ENCODE measurements around the gene GADD45B.

The GADD45B gene

GRCh38 chr19:2479556-2480194 is 3.7 kb downstream of the GADD45B start:
- TF ChIP-seq CTCF (IDR thresholded peaks at IDR 0.05; ENCODE audit: low read depth, low read length) = no peak
- H3K4me3 ChIP-seq (ENCODE audit: low read depth, low read length) = no peak overlapping the region

- H3K4me3 ChIP-seq (ENCODE audit: low read depth, low read length) = no peak overlapping the region
- TF ChIP-seq CTCF (IDR thresholded peaks at IDR 0.05; ENCODE audit: low read depth, low read length) = no peak
Measured at GRCh38 chr19:2481466-2481865, 5.5 kb downstream of the GADD45B start.

- no peak overlapping the region for H3K4me3 ChIP-seq (ENCODE audit: low read depth, low read length)
- TF ChIP-seq CTCF (IDR thresholded peaks at IDR 0.05; ENCODE audit: low read depth, low read length) = no peak
Measured at GRCh38 chr19:2482354-2483038, 6.6 kb downstream of the GADD45B start.

GRCh38 chr19:2483084-2483483 is 7.2 kb downstream of the GADD45B start:
- TF ChIP-seq CTCF (IDR thresholded peaks at IDR 0.05; ENCODE audit: low read depth, low read length) = no peak
- H3K4me3 ChIP-seq (ENCODE audit: low read depth, low read length) = no peak overlapping the region

GRCh38 chr19:2483484-2484151 is 7.7 kb downstream of the GADD45B start:
- H3K4me3 ChIP-seq (ENCODE audit: low read depth, low read length) = no peak overlapping the region
- no peak for TF ChIP-seq CTCF (IDR thresholded peaks at IDR 0.05; ENCODE audit: low read depth, low read length)

- TF ChIP-seq CTCF (IDR thresholded peaks at IDR 0.05; ENCODE audit: low read depth, low read length) = no peak
- no peak overlapping the region for H3K4me3 ChIP-seq (ENCODE audit: low read depth, low read length)
Measured at GRCh38 chr19:2484178-2484937, 8.4 kb downstream of the GADD45B start.
